Esophagus muscularis mucosa (tissue), 3 donors: ENCODE data around the gene PLEKHM1.

Source experiments
- CTCF ChIP-seq, 3 experiments: fragments of 200-600 bp in 2 of 3; fragments of 450-650 bp in 1 of 3; sonication (generic) in 2 of 3; IDR thresholded peaks; one replicate each; pipeline ENCODE4 v1.5.1; 2017 to 2019; ENCODE audit warnings: antibody characterized with exemption in 3 of 3, mild to moderate bottlenecking in 2 of 3, moderate library complexity in 1 of 3
- EP300 ChIP-seq: sonication (generic); formaldehyde crosslinking; IDR thresholded peaks from one replicate; pipeline ENCODE4 v1.6.1; 2017; ENCODE audit warnings: antibody characterized with exemption

DNA sequence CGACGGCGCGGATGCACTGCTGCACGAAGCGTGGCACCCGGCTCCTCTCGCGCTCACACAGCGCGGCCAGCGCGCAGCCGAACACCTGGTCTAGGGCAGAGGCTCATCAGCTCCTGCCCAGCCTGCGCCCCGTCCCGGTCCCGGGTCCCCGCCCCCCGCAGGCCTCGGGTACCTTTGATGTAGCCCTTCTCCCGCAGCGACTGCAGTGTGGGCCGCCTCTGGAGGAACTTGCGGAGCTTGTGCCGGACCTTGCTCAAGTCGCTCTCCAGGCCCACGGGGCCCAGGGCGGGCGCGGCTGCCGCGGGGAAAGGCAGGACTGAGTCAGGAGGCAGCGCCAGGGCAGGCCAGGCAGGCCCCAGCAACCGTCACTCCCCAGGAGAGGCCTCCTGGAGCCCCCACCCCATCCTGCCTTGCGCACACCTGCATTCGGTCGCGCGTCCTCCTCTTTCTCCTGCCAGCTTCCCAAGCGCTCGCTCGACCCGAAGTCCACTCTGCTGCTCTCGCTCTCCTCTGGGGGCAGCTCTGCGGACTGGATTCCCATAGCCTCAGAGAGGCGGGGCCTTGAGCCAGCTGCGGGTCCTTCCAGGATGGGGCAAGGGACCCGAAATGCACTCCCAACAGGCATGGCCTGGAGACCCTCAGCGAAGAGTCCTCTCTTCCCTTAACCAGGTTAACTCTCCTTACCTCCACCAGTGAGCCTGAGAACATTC is 93.9 kb downstream of the PLEKHM1 start:
- TF ChIP-seq CTCF (IDR thresholded peaks at IDR 0.05) = no peak
- TF ChIP-seq EP300 = no peak
